ENCODE measurements around the gene MEFV. TPM values are rescaled to one million over a fixed set of nuclear protein-coding genes. Genes with fewer than 3 reads are reported as not detected.
A peak's percentile ranks its signal among the peaks of the same experiment; 100 is the strongest.

The MEFV gene, protein sequence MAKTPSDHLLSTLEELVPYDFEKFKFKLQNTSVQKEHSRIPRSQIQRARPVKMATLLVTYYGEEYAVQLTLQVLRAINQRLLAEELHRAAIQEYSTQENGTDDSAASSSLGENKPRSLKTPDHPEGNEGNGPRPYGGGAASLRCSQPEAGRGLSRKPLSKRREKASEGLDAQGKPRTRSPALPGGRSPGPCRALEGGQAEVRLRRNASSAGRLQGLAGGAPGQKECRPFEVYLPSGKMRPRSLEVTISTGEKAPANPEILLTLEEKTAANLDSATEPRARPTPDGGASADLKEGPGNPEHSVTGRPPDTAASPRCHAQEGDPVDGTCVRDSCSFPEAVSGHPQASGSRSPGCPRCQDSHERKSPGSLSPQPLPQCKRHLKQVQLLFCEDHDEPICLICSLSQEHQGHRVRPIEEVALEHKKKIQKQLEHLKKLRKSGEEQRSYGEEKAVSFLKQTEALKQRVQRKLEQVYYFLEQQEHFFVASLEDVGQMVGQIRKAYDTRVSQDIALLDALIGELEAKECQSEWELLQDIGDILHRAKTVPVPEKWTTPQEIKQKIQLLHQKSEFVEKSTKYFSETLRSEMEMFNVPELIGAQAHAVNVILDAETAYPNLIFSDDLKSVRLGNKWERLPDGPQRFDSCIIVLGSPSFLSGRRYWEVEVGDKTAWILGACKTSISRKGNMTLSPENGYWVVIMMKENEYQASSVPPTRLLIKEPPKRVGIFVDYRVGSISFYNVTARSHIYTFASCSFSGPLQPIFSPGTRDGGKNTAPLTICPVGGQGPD
- not detected for total RNA-seq

DNA sequence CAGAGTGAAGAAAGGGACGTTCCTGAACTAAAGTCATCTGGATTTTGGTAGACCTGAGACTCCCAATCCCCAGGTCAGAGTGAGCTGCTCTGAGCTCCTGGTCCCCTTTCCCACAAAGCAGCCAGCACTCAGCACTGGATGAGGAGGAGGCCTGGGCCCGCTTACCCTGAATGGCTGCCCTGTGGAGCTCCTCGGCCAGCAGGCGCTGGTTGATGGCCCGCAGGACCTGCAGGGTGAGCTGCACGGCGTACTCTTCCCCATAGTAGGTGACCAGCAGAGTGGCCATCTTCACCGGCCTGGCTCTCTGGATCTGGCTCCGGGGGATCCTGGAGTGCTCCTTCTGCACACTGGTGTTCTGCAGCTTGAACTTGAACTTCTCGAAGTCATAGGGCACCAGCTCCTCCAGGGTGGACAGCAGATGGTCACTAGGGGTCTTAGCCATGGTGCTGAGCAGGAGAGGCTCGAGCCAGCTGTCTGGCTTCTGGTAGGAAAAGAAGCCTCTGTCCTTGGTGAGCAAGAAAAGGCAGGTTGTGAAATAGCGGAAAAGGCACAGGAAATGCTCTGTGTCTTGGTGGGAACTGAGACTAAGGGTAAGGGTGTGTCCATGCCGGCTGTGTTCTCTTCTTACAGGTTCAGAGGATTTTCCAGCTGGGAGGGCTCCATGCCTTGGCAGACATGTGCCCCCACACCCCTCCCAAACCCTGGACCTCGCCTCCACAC, at the start of gene MEFV:
TSS of gene MEFV (minus strand) at position 488 of the 720 bp plus-strand sequence. CDS start at position 442, 46 bp downstream.
- Mint-ChIP-seq H3K27ac (no peak within 1 kb of the TSS), H3K4me1 (ENCODE audit: low read depth) (no peaks in the 10 kb centered on the region), H3K27me3 (no peaks in the 10 kb centered on the region), H3K4me3 (no peak within 1 kb of the TSS), H3K9me3 (no peaks in the 10 kb centered on the region), H3K36me3 (ENCODE audit: low read depth) (no peaks in the 10 kb centered on the region)
- ChIA-PET POLR2A (no interaction called here), CTCF (interaction anchor here (0.9 to 1.3 kb wide), 2 partner anchors 11 to 127 kb away, joined by 3 read pairs; no protein-coding TSS in a partner anchor)
- ATAC-seq (no peak), DNase-seq (no peak)
- intact Hi-C loops (cut with micrococcal nuclease), result no loop called here
- no peak for TF ChIP-seq CTCF (IDR thresholded peaks at IDR 0.05)

DNA sequence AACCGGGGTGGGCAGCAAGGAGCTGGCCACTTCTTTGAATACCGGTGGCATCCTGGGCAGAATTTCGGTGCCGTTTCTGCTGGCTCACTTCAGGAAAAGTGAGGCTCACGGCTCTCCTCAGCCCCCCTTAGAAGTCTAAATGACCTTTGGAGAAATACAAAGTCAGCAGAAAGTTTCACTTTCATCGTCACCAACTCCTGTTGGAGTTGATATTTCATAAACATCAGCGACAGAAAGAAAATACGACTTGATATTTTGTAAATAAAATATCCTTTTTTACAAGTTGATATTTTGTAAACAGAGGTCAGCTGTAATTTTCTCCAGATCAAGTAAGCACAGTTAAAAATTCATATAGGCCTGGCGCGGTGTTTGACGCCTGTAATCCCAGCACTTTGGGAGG, 49.6 kb upstream of the MEFV start:
- ATAC-seq, result no peak
- POLR2A ChIA-PET, result interaction anchor here (0.8 to 2.8 kb wide), 15 partner anchors 9 to 137 kb away, joined by 3 to 24 read pairs (median 4); partner anchors contain the start of genes NAA60, ZNF174, ZNF200 and ZNF263
- DNase-seq, result no peak
- CTCF ChIA-PET, result interaction anchor here (0.9 kb wide), 1 partner anchor 95 kb away, joined by 3 read pairs; the partner anchor contains the start of gene ZNF174
- peaks cover 44% of the 10 kb centered on the region for H3K9me3 Mint-ChIP-seq
- peaks cover 81% of the 10 kb centered on the region for H3K36me3 Mint-ChIP-seq (ENCODE audit: low read depth)
- H3K27ac Mint-ChIP-seq, result peak overlapping the region; percentile 90
- no peaks in the 10 kb centered on the region for H3K27me3 Mint-ChIP-seq
- peaks cover 23% of the 10 kb centered on the region for H3K4me1 Mint-ChIP-seq (ENCODE audit: low read depth)
- H3K4me3 Mint-ChIP-seq, result peak overlapping the region; percentile 83
- intact Hi-C loops (cut with micrococcal nuclease), result no loop called here
- TF ChIP-seq CTCF (IDR thresholded peaks at IDR 0.05), result no peak

GRCh38 chr16:3305109-3306068, 49.0 kb upstream of the MEFV start, which contains the start of the genes TIGD7 and ZNF75A:
Gene TIGD7 (minus strand): TSS chr16:3305430. CDS start chr16:3300614, 4,816 bp downstream.
Gene ZNF75A (plus strand): TSS chr16:3305497. CDS start chr16:3308429, 2,932 bp downstream.
- intact Hi-C loops (cut with micrococcal nuclease), result no loop called here
- Mint-ChIP-seq H3K27me3 (no peaks in the 10 kb centered on the region), H3K9me3 (peaks cover 43% of the 10 kb centered on the region), H3K4me3 (peak within 1 kb of the TSS; percentile 83), H3K4me1 (ENCODE audit: low read depth) (peaks cover 23% of the 10 kb centered on the region), H3K27ac (peak within 1 kb of the TSS; percentile 90), H3K36me3 (ENCODE audit: low read depth) (peaks cover 81% of the 10 kb centered on the region)
- peak; percentile 19 for TF ChIP-seq CTCF (IDR thresholded peaks at IDR 0.05)
- ChIA-PET CTCF (interaction anchor here (0.9 to 1.6 kb wide), 4 partner anchors 38 to 127 kb away, joined by 3 to 9 read pairs (median 4); partner anchors contain the start of gene ZNF174), POLR2A (interaction anchor here (0.7 to 2.8 kb wide), 19 partner anchors 9 to 225 kb away, joined by 3 to 24 read pairs (median 4); partner anchors contain the start of genes NAA60, ZNF174, ZNF200 and ZNF263)
- DNase-seq (peak; percentile 87), ATAC-seq (peak; percentile 97)

DNA sequence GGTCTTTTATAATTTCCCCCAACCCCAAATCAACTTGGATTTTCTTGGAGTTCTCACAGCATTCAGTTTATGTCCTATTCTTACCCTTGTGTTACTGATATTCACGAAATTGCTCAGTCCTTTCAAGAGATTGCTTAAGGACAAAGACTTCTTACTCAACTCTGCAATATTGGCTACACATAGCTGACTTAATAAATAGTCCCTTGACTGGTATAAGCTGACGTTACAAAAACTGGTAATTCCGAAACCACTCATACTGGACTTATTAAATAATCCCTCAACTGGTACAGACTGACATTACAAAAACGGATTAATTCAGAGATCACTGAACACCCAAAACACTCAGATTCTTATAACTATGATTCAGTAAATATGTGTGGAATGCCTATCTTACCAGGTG, 47.9 kb upstream of the MEFV start:
- DNase-seq, result no peak
- TF ChIP-seq CTCF (IDR thresholded peaks at IDR 0.05), result no peak
- intact Hi-C loops (cut with micrococcal nuclease), result no loop called here
- H3K36me3 Mint-ChIP-seq (ENCODE audit: low read depth), result peaks cover 81% of the 10 kb centered on the region
- POLR2A ChIA-PET, result interaction anchor here (0.6 to 2.8 kb wide), 10 partner anchors 14 to 224 kb away, joined by 3 to 24 read pairs (median 4); partner anchors contain the start of genes ZNF174, ZNF263 and ZSCAN32
- H3K4me3 Mint-ChIP-seq, result peak overlapping the region; percentile 83
- H3K27ac Mint-ChIP-seq, result peak overlapping the region; percentile 90
- H3K27me3 Mint-ChIP-seq, result no peaks in the 10 kb centered on the region
- peaks cover 23% of the 10 kb centered on the region for H3K4me1 Mint-ChIP-seq (ENCODE audit: low read depth)
- no peak for ATAC-seq
- CTCF ChIA-PET, result interaction anchor here (0.8 to 1.6 kb wide), 4 partner anchors 37 to 157 kb away, joined by 3 to 9 read pairs (median 4); no protein-coding TSS in a partner anchor
- H3K9me3 Mint-ChIP-seq, result peaks cover 45% of the 10 kb centered on the region

Data from activated CD8-positive, alpha-beta T cell treated with anti-CD3 and anti-CD28 coated beads for 36 hours (primary cell).